OCI-LY3 (cell line): ENCODE results near the gene FGD4.

Source experiments
- EZH2phosphoT487 ChIP-seq: fragments of 200-600 bp; shearing (Covaris generic); IDR thresholded peaks from 2 replicates; pipeline ENCODE4 v1.6.1; 2018; ENCODE audit warnings: antibody characterized with exemption, mixed run types, low read depth
- TF ChIP-seq, protein P1 (sequence below): fragments of 200-600, 300-600 bp; sonication (generic); IDR thresholded peaks from 2 replicates; pipeline ENCODE4 v1.5.1; 2014; ENCODE audit warnings: antibody characterized with exemption, low read length, low read depth

DNA sequence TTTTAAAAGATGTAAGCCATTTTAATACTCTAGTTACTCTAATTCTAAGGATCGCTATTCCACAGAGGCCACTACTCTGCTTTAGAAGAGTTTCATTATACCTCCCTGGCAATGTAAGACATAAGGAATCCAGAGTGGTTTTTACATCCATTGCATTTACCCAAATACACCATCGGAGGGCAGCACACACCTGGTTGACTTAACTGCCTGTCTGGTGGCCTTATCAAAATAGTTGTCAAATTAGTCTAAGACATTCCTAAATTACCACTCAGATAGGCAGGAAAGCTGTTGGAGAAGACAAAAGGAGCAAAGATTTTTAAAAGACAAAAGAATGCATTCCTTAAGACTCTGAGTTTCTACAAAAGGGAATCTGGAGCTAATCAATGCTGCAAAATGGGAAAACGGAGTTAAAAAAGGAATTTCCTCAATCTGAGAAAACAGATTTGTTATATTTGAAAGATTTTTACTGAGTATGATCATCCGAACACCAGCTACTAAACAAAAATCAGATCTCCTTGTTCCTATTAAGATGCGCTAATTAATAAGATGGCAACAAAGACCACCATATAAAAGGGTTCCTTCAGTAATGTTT, 33.8 kb upstream of the FGD4 start:
- TF ChIP-seq, protein P1, sequence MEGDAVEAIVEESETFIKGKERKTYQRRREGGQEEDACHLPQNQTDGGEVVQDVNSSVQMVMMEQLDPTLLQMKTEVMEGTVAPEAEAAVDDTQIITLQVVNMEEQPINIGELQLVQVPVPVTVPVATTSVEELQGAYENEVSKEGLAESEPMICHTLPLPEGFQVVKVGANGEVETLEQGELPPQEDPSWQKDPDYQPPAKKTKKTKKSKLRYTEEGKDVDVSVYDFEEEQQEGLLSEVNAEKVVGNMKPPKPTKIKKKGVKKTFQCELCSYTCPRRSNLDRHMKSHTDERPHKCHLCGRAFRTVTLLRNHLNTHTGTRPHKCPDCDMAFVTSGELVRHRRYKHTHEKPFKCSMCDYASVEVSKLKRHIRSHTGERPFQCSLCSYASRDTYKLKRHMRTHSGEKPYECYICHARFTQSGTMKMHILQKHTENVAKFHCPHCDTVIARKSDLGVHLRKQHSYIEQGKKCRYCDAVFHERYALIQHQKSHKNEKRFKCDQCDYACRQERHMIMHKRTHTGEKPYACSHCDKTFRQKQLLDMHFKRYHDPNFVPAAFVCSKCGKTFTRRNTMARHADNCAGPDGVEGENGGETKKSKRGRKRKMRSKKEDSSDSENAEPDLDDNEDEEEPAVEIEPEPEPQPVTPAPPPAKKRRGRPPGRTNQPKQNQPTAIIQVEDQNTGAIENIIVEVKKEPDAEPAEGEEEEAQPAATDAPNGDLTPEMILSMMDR = peak; percentile 88
- TF ChIP-seq EZH2phosphoT487 = no peak
